Chondrocyte (in vitro differentiated cells): ENCODE results near the gene GADL1. TPM values are rescaled to one million over a fixed set of nuclear protein-coding genes. Genes with fewer than 3 reads are reported as not detected.

ENCODE experiments used
- DNase-seq: peaks from one replicate; pipeline ENCODE4 v3.0.0; 2021; ENCODE audit warnings: mixed read lengths, low spot score
- H3K27ac Mint-ChIP-seq: one replicate; pipeline ENCODE4 v1.8.0; 2021; ENCODE audit warnings: mild to moderate bottlenecking, moderate library complexity, mixed read lengths; ENCODE audit not compliant: unreplicated experiment
- H3K27me3 Mint-ChIP-seq: 2 replicates; pipeline ENCODE4 v1.8.0; 2021; ENCODE audit warnings: low read depth, mixed read lengths
- H3K36me3 Mint-ChIP-seq: 2 replicates; pipeline ENCODE4 v1.8.0; 2021; ENCODE audit warnings: low read depth, mixed read lengths
- H3K4me1 Mint-ChIP-seq: 2 replicates; pipeline ENCODE4 v1.8.0; 2021; ENCODE audit warnings: low read depth, mild to moderate bottlenecking, mixed read lengths
- H3K4me3 Mint-ChIP-seq: one replicate; pipeline ENCODE4 v1.8.0; 2021; ENCODE audit warnings: mild to moderate bottlenecking, moderate library complexity, mixed read lengths; ENCODE audit not compliant: unreplicated experiment
- H3K9me3 Mint-ChIP-seq: 2 replicates; pipeline ENCODE4 v1.8.0; 2021; ENCODE audit warnings: low read depth, mixed read lengths
- CTCF ChIP-seq: fragments of 200-600 bp; sonication (generic); IDR thresholded peaks from 2 replicates; pipeline ENCODE4 v1.5.0; 2021; ENCODE audit warnings: antibody characterized with exemption, mild to moderate bottlenecking, moderate library complexity
- total RNA-seq: library from RNA; stranded (reverse); gene quantifications from 3 replicates; pipeline ENCODE4 v1.2.1, GENCODE V29; 2021

GADL1 gene
- total RNA-seq, 1 donor from 2014 or later: not detected

GRCh38 chr3:30760040-30760695 lies 134.3 kb downstream of the GADL1 start:
- Mint-ChIP-seq H3K27ac (no peak overlapping the region), H3K27me3 (no peaks in the 10 kb centered on the region), H3K36me3 (no peaks in the 10 kb centered on the region), H3K4me1 (no peaks in the 10 kb centered on the region), H3K4me3 (no peak overlapping the region), H3K9me3 (no peaks in the 10 kb centered on the region)
- no peak for DNase-seq
- no peak for TF ChIP-seq CTCF

- DNase-seq: no peak
- no peak for TF ChIP-seq CTCF
- H3K9me3 Mint-ChIP-seq: no peaks in the 10 kb centered on the region
- no peak overlapping the region for H3K27ac Mint-ChIP-seq
- no peaks in the 10 kb centered on the region for H3K36me3 Mint-ChIP-seq
- H3K4me3 Mint-ChIP-seq: no peak overlapping the region
- peaks cover 3% of the 10 kb centered on the region for H3K4me1 Mint-ChIP-seq
- H3K27me3 Mint-ChIP-seq: no peaks in the 10 kb centered on the region
Measured at GRCh38 chr3:30756218-30756617, 138.2 kb downstream of the GADL1 start.

GRCh38 chr3:30754426-30754825 lies 140.0 kb downstream of the GADL1 start:
- H3K4me3 Mint-ChIP-seq: no peak overlapping the region
- no peak for TF ChIP-seq CTCF
- no peak overlapping the region for H3K27ac Mint-ChIP-seq
- H3K36me3 Mint-ChIP-seq: no peaks in the 10 kb centered on the region
- no peak for DNase-seq
- H3K27me3 Mint-ChIP-seq: no peaks in the 10 kb centered on the region
- no peaks in the 10 kb centered on the region for H3K9me3 Mint-ChIP-seq
- peaks cover 3% of the 10 kb centered on the region for H3K4me1 Mint-ChIP-seq

- no peak overlapping the region for H3K27ac Mint-ChIP-seq
- no peaks in the 10 kb centered on the region for H3K9me3 Mint-ChIP-seq
- no peak for TF ChIP-seq CTCF
- no peaks in the 10 kb centered on the region for H3K27me3 Mint-ChIP-seq
- peaks cover 3% of the 10 kb centered on the region for H3K4me1 Mint-ChIP-seq
- no peak for DNase-seq
- no peak overlapping the region for H3K4me3 Mint-ChIP-seq
- H3K36me3 Mint-ChIP-seq: no peaks in the 10 kb centered on the region
Measured at GRCh38 chr3:30753766-30754165, 140.7 kb downstream of the GADL1 start.

- Mint-ChIP-seq H3K4me1 (peaks cover 3% of the 10 kb centered on the region), H3K4me3 (no peak overlapping the region), H3K9me3 (no peaks in the 10 kb centered on the region), H3K36me3 (no peaks in the 10 kb centered on the region), H3K27ac (no peak overlapping the region), H3K27me3 (no peaks in the 10 kb centered on the region)
- TF ChIP-seq CTCF: no peak
- DNase-seq: no peak
Measured at GRCh38 chr3:30752970-30753369, 141.5 kb downstream of the GADL1 start.
